ENCODE measurements around the gene SLF2. TPM values are rescaled to one million over a fixed set of nuclear protein-coding genes. Genes with fewer than 3 reads are reported as not detected.
A peak's percentile ranks its signal among the peaks of the same experiment; 100 is the strongest.

Gene SLF2, protein sequence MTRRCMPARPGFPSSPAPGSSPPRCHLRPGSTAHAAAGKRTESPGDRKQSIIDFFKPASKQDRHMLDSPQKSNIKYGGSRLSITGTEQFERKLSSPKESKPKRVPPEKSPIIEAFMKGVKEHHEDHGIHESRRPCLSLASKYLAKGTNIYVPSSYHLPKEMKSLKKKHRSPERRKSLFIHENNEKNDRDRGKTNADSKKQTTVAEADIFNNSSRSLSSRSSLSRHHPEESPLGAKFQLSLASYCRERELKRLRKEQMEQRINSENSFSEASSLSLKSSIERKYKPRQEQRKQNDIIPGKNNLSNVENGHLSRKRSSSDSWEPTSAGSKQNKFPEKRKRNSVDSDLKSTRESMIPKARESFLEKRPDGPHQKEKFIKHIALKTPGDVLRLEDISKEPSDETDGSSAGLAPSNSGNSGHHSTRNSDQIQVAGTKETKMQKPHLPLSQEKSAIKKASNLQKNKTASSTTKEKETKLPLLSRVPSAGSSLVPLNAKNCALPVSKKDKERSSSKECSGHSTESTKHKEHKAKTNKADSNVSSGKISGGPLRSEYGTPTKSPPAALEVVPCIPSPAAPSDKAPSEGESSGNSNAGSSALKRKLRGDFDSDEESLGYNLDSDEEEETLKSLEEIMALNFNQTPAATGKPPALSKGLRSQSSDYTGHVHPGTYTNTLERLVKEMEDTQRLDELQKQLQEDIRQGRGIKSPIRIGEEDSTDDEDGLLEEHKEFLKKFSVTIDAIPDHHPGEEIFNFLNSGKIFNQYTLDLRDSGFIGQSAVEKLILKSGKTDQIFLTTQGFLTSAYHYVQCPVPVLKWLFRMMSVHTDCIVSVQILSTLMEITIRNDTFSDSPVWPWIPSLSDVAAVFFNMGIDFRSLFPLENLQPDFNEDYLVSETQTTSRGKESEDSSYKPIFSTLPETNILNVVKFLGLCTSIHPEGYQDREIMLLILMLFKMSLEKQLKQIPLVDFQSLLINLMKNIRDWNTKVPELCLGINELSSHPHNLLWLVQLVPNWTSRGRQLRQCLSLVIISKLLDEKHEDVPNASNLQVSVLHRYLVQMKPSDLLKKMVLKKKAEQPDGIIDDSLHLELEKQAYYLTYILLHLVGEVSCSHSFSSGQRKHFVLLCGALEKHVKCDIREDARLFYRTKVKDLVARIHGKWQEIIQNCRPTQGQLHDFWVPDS
- 11.1 and 16.3 TPM in 2 replicates for total RNA-seq (2014; rRNA removed; shearing (Covaris generic))

DNA sequence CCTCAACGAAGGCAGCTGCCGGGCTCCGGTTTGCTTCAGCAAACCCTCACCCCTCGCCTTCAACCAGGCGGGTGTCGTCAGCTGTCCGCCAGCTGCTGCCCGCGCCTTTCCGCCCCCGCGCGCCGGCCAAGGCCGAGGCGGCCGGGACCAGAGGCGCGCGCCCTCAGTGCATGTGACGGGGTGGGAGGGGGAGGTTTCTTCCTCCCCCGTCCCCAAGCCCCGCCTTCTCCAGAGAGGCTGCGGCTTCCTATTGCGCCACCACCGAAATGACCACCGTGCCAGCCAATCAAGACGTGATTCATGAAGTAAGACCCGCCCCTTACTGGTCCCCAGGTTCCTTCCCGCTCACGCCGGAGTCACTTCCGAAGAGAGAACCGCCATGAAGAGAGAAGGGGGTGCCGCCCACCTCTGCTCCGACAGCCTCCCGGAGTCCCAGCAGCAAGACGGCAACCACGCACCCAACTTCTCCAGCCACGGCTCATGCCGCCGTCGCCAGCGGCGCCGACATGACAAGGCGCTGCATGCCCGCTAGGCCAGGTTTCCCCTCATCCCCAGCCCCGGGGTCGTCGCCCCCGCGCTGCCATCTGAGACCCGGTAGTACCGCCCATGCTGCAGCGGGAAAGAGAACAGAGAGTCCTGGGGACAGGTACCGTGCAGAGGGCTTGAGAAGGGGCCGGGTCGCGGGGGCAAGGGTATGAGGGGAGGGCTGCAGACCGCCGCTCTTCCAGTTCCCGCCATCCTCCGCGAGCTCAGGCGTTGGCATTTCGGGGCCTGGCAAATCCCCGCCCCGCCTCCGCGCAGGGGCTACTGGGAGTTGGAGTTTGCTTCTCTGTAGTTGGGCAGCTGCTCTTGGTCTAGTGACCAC, at the start of gene SLF2:
SLF2 (plus strand) TSS at position 359 of the 865 bp plus-strand sequence; CDS start at position 507, 148 bp downstream.
- Histone ChIP-seq H3K27me3 (ENCODE audit: control insufficient read depth, insufficient read depth, low read length) (no peaks in the 10 kb centered on the region), H3K36me3 (replicated peaks; ENCODE audit: control insufficient read depth, insufficient read depth, low read length) (no peaks in the 10 kb centered on the region; the same call in 1 of the 2 replicates), H3K4me3 (ENCODE audit: insufficient read depth, low read depth, low read length) (peak within 1 kb of the TSS; percentile 99)
- DNase-seq, result peak; percentile 99

DNA sequence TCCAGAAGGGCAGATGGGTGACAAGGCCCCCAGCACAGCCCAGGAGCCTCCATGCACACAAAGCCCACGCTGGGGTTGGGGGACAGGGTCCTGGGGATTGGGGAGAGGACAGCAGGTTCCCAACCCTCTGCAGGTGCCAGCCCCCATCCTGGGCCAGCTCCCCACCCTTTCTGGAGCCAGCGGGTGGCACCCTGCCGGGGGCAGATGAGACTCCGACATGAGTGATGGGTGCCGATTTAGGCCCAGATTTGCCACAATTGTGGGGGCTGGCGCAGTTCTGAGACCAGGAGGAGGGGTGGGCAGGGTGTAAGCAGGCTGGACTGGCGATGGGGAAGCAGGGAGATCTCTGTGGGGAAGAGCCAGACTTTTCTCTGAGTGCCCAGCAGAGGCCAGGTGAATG, 49.3 kb upstream of the SLF2 start:
- H3K27me3 ChIP-seq (ENCODE audit: control insufficient read depth, insufficient read depth, low read length), result peaks cover 14% of the 10 kb centered on the region
- no peaks in the 10 kb centered on the region for H3K36me3 ChIP-seq (replicated peaks; ENCODE audit: control insufficient read depth, insufficient read depth, low read length)
- no peak for DNase-seq
- no peak overlapping the region for H3K4me3 ChIP-seq (ENCODE audit: insufficient read depth, low read depth, low read length)

- DNase-seq, result no peak
These were observed 48.5 kb upstream of the SLF2 start for GRCh38 chr10:100864036-100864885.

GRCh38 chr10:100864978-100865377, 47.8 kb upstream of the SLF2 start:
- H3K4me3 ChIP-seq (ENCODE audit: insufficient read depth, low read depth, low read length), result no peak overlapping the region
- H3K27me3 ChIP-seq (ENCODE audit: control insufficient read depth, insufficient read depth, low read length), result peaks cover 14% of the 10 kb centered on the region
- DNase-seq, result no peak
- H3K36me3 ChIP-seq (replicated peaks; ENCODE audit: control insufficient read depth, insufficient read depth, low read length), result no peaks in the 10 kb centered on the region

More at GRCh38 chr10:100864036-100864885, 48.5 kb upstream of the SLF2 start:
- Histone ChIP-seq H3K27me3 (ENCODE audit: control insufficient read depth, insufficient read depth, low read length) (peaks cover 14% of the 10 kb centered on the region), H3K36me3 (replicated peaks; ENCODE audit: control insufficient read depth, insufficient read depth, low read length) (no peaks in the 10 kb centered on the region), H3K4me3 (ENCODE audit: insufficient read depth, low read depth, low read length) (no peak overlapping the region)

GRCh38 chr10:100866010-100866409, 46.8 kb upstream of the SLF2 start:
- peaks cover 14% of the 10 kb centered on the region for H3K27me3 ChIP-seq (ENCODE audit: control insufficient read depth, insufficient read depth, low read length)
- DNase-seq, result no peak
- H3K4me3 ChIP-seq (ENCODE audit: insufficient read depth, low read depth, low read length), result peak overlapping the region; percentile 28; the same call in 1 of the 2 replicates
- no peaks in the 10 kb centered on the region for H3K36me3 ChIP-seq (replicated peaks; ENCODE audit: control insufficient read depth, insufficient read depth, low read length)

GRCh38 chr10:100866575-100867098, 46.1 kb upstream of the SLF2 start:
- Histone ChIP-seq H3K27me3 (ENCODE audit: control insufficient read depth, insufficient read depth, low read length) (peaks cover 14% of the 10 kb centered on the region), H3K4me3 (ENCODE audit: insufficient read depth, low read depth, low read length) (peak overlapping the region; percentile 28), H3K36me3 (replicated peaks; ENCODE audit: control insufficient read depth, insufficient read depth, low read length) (no peaks in the 10 kb centered on the region)
- DNase-seq, result peak; percentile 94

- no peak for DNase-seq
- H3K27me3 ChIP-seq (ENCODE audit: control insufficient read depth, insufficient read depth, low read length), result peaks cover 14% of the 10 kb centered on the region
- H3K4me3 ChIP-seq (ENCODE audit: insufficient read depth, low read depth, low read length), result no peak overlapping the region
- H3K36me3 ChIP-seq (replicated peaks; ENCODE audit: control insufficient read depth, insufficient read depth, low read length), result no peaks in the 10 kb centered on the region
These were observed 45.4 kb upstream of the SLF2 start for GRCh38 chr10:100867261-100867963.

- Histone ChIP-seq H3K4me3 (ENCODE audit: insufficient read depth, low read depth, low read length) (no peak overlapping the region), H3K36me3 (replicated peaks; ENCODE audit: control insufficient read depth, insufficient read depth, low read length) (no peaks in the 10 kb centered on the region), H3K27me3 (ENCODE audit: control insufficient read depth, insufficient read depth, low read length) (peaks cover 14% of the 10 kb centered on the region)
- DNase-seq, result no peak
These were observed 44.4 kb upstream of the SLF2 start for GRCh38 chr10:100868382-100868781.

- peaks cover 14% of the 10 kb centered on the region for H3K27me3 ChIP-seq (ENCODE audit: control insufficient read depth, insufficient read depth, low read length)
- H3K36me3 ChIP-seq (replicated peaks; ENCODE audit: control insufficient read depth, insufficient read depth, low read length), result no peaks in the 10 kb centered on the region
- H3K4me3 ChIP-seq (ENCODE audit: insufficient read depth, low read depth, low read length), result no peak overlapping the region
- DNase-seq, result no peak
These were observed 43.4 kb upstream of the SLF2 start for GRCh38 chr10:100869399-100869798.

GRCh38 chr10:100872034-100872791, 40.5 kb upstream of the SLF2 start:
- H3K27me3 ChIP-seq (ENCODE audit: control insufficient read depth, insufficient read depth, low read length), result peaks cover 2% of the 10 kb centered on the region
- no peak overlapping the region for H3K4me3 ChIP-seq (ENCODE audit: insufficient read depth, low read depth, low read length)
- DNase-seq, result peak; percentile 96
- H3K36me3 ChIP-seq (replicated peaks; ENCODE audit: control insufficient read depth, insufficient read depth, low read length), result no peaks in the 10 kb centered on the region

- H3K36me3 ChIP-seq (replicated peaks; ENCODE audit: control insufficient read depth, insufficient read depth, low read length), result no peaks in the 10 kb centered on the region
- H3K4me3 ChIP-seq (ENCODE audit: insufficient read depth, low read depth, low read length), result no peak overlapping the region
- H3K27me3 ChIP-seq (ENCODE audit: control insufficient read depth, insufficient read depth, low read length), result peaks cover 2% of the 10 kb centered on the region
- DNase-seq, result no peak
These were observed 39.5 kb upstream of the SLF2 start for GRCh38 chr10:100873146-100873826.
